GM19328 (cell line): Measurements from ENCODE around the gene PHF13.
"Not testable (repeated sequence)": the region's sequence is repeated elsewhere in the genome, so short reads cannot be mapped to it uniquely, and the experiment has no call there.

Source experiments
- ATAC-seq: cut with Tn5 transposase; IDR thresholded peaks from one replicate; pipeline ENCODE4 v1.9.1; 2021; ENCODE audit warnings: mild to moderate bottlenecking, moderate library complexity; ENCODE audit not compliant: unreplicated experiment

PHF13 gene

DNA sequence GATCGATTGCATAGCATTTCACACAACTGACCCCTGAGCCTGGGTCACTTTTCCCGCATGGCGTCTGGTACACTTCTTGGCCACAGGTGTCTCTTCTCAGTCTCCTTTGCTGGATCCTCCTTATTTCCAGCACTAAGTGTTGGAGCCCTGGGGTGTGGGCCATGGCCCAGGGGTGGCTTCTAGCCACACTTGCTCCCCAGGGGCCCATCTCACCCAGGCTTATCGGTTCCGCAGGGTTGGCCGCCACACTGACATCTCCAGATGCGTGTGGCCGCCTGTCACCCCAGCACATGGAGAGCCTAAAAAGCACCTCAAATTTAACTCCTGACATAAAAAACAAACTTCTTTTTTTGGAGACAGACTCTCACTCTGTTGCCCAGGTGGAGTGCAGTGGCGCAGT is 13.5 kb downstream of the PHF13 start:
- ATAC-seq = no peak

- ATAC-seq = no peak
Measured at GRCh38 chr1:6627841-6628545, 14.5 kb downstream of the PHF13 start.

DNA sequence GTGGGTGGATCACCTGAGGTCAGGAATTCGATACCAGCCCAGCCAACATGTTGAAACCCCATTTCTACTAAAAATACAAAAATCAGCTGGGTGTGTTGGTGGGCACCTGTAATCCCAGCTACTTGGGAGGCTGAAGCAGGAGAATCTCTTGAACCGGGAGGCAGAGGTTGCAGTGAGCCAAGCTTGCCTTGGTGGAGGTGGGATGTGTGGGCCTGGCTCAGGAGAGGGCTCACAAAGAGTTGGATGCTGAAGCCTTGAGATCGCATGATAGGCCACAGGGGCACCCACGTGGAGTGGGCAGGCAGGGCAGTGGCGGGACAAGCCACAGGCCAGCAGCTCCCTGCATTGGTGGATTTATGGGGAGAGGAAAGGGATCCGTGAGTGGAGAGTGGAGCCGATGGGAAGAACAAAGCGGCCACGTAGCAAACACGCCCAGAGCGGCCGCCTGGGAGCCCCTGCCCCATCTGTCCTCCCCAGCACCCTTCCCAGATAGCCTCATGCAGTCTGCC is 15.5 kb downstream of the PHF13 start:
- ATAC-seq = no peak

DNA sequence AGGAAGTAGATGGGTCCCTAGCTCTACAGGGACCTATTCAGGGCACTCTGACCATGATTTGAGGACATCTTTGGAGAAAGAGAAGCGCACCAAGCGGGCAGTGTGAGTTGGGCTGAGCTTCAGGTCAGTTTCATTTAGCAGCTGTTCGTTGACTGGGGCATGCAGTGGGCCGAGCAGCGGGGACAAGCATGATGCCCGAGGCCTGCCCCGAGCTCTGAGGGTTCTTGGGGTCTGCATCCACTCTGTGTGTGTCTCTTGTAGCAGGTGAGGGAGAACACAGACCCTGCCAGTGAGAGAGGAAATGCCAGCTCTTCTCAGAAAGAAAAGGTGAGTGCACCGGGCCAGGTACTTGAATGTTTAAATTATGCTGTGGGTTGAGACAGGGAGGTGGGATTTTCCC is 16.5 kb downstream of the PHF13 start:
- no peak for ATAC-seq

GRCh38 chr1:6631058-6631457 is 17.5 kb downstream of the PHF13 start:
- no peak for ATAC-seq

DNA sequence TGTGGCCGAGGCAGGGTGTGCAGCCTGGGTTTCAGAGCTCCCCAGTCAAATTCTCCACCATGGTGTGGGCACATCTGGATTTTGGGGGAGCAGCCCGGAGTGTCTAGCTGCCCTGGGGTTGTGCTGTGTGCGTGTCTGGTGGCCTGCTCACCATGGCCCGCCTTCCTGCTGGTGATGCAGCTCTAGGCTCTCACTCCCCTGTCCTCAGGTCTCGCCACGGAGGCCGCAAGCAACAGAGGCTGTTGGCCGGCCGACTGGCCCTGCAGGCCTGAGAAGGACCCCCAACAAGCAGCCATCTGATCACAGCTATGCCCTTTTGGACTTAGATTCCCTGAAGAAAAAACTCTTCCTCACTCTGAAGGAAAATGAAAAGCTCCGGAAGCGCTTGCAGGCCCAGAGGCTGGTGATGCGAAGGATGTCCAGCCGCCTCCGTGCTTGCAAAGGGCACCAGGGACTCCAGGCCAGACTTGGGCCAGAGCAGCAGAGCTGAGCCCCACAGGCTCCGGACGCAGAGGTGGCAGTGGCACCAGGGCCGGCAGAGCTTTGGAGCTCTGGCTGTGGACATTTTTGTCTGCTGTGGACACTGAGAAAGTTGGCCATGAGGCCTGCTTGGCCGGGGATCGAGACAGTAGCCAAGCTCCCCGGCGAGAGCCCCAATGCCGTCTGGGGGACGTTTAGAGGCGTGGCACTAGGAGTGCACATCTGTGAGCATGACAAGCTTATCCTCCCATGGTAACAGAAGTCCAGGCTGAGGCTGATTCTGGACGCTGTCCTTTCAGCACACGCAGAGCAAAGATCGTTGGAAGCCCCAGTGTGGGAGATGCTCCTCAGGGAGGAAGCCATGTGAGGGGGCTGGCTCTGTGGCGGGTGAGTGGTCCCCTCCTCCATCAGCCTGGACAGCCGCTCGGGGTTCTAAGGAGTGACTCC is 19.3 kb downstream of the PHF13 start:
- no peak for ATAC-seq

DNA sequence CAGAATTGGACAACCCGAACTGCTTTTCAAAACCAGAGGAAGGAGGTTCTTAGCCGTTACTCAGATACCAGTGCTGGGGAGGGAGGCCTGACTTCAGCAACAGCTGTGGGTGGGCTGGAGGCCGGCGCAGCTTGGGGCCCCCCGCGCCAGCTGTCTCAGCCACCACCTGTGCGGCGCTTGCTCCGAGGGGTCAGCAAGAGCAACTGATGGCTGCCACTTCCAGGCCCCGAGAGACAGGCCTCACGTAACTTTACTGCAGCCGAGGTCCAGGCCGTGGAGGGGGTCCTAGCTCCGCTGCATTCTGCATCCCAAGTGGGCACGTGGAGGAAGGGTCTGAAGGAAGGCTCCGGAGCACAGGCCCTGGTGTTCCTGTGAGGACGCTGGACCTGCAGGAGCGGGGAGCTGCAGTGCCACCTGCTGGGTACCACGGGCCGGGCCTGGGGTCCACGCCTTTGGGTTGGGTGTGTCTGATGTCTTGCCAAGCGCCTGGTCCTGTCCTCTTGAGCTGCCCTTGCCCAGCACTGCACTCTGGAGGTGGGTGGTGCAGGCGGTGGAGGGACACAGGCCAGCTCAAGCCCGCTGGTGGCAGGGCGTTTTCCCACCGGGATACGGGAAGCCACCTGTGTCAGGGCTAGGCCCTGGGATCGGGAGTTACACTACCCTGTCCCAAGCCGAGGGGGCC is 21.0 kb downstream of the PHF13 start:
- ATAC-seq = no peak

DNA sequence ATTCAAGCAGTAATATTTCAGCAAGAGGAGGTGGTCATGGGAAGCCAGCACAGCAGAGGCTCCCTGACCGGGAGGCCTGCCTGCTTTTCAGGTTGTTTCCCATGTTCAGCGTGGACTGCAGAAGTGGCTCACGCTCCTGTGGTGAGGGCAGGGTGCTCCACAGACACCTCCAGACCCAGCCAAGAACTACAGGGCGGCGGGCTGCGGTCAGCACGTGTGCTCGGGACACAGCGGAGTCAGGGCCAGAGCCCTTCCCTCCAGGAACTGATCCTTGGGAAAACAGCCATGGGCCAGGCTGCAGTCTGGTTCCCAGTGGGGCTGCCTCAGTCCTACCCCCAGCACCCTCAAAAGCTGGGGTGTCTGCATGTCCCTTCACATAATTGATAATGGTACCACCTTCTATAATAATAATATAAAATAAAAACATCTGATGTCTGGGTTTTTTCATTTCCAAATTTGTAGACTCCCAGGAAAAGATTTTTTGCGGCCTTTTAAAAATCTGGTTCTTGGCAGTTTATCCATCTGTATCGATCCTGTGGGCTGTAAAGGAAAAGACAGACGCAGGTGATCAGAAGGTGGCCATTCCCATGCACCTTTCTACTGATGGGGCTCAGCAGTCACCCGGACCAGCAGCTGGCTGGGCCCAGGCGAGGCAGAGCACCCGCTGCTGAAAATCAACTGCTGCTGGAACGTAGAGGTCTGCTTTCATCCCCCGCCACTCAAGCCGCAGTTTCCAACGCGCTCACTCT is 21.8 kb downstream of the PHF13 start:
- ATAC-seq = no peak

DNA sequence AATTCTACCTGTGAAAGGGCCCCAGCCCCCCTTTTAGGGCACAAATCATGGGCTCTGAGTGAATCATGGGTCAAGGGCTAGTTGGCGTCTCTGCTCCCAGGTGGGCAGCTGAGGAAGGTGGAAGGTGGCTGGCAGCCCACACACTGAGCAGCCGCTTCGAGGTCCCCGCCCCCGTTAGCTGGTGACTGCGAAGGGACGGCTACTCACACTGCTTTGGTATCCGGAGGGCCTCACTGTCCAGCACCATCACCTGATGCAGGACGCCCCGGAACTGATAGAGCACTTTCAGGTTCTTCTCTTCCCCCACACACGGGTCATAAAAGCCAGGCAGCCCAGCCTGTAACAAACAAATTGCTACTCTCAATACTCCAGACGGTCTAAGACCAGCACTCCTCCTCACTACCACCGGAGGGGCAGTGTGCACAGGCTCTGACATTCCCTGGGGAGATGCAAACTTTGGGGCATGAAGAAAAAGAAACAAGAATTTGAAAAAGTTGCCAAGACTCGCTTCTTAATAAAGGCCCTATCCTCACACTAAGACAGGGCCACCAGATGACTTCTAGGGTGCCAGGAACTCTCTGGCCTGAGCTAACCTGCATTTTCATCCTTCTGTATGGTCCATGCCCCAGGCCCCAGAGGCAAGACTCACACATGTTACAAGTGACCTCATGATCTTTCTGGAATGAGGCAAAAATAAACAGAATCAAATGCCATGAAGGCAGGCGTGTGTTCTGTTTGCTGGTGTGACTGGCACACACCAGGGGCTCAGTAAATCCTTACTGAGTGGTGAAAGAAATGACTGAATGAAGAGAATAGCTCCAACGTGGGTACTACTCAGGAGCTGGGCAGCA is 22.6 kb downstream of the PHF13 start:
- no peak for ATAC-seq

DNA sequence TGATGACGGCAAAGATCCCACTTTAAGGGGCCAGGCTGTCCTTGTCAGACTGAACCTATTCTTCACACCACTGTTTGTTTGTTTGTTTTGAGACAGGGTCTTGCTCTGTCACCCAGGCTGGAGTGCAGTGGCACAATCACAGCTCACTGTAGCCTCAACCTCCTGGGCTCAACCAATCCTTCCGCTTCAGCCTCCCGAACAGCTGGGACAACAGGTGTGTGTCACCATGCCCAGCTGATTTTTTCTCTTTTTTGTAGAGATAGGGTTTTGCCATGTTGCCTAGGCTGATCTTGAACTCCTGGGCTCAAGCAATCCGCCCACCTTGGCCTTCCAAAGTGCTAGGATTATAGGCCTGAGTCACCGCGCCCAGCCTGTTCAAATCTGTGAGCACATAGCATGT is 23.2 kb downstream of the PHF13 start:
- ATAC-seq = not testable (repeated sequence)

DNA sequence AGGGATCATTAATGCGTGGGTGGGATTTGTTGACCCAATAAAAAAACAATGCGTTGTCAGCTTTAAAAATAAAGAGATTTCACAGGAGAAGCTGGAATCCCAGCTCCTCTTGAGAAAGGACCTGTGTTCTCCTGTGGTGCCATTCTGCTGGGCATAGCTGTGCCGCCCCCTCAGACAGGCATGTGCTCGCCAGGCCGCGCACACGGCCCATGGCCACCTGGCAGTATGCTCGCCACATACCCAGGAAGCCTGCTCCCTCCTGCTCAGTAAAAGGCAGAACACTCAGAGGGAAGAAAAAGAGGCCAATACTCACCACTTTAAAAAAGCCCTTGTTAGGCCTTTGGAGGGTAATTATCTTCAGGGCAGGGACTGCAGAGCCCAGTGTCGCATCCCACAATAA is 24.2 kb downstream of the PHF13 start:
- no peak for ATAC-seq

DNA sequence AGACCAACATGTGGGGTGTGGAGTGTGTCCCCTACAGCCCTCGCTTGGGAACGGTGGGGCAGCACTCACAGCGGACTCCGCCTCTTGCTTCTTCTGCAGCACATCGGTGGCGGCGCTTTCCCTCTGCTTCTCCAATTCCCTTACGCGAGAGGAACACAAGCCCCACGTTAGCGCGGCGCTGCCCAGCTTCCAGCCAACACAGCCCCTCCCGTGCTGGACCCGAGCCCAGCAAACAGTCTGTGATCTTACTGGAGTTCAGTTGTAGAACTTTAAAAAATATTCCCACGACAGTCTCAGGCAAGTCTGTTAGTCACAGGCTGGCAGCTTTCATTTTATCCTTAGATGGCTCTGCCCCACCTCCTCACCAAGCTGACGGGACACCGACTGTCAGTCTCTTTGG is 24.7 kb downstream of the PHF13 start:
- no peak for ATAC-seq

DNA sequence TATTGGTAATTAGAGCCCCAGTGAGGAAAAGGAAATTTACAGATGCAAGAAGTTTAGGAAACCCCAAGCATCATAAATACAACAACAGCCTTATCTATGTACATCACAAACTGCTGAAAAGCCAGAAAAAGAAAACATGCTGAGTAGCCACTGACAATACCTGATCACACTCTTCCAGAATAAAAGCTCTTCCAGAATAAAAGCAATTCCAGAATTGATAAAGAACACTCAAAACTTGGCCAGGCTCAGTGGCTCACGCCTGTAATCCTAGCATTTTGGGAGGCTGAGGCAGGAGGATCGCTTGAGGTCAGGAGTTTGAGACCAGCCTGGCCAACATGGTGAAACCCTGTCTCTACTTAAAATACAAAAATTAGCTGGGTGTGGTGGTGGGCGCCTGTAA is 27.3 kb downstream of the PHF13 start:
- ATAC-seq = not testable (repeated sequence)

- ATAC-seq = no peak
Measured at GRCh38 chr1:6645018-6645417, 31.5 kb downstream of the PHF13 start.

- ATAC-seq = no peak
Measured at GRCh38 chr1:6646499-6647148, 33.1 kb downstream of the PHF13 start.

DNA sequence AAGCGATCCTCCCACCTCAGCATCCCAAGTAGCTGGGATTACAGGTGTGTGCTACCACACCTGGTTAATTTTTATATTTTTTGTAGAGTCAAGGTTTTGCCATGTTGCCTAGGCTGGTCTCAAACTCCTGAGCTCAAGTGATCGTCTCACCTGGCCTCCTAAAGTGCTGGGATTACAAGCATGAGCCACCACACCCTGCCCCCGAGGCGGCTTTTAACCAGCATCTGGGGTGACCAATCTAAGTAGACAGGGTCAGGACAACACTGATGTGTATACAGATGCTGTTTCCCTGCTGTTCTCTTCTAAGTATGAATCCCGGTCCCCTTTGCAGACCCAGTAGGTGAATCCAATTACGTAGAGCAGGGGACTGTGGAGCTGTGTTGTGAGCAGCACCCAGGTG is 35.0 kb downstream of the PHF13 start:
- ATAC-seq = no peak

GRCh38 chr1:6651909-6652308 is 38.4 kb downstream of the PHF13 start:
- no peak for ATAC-seq

GRCh38 chr1:6652986-6653385 is 39.5 kb downstream of the PHF13 start:
- ATAC-seq = no peak
